ENCODE measurements around the gene MGST2. TPM values are rescaled to one million over a fixed set of nuclear protein-coding genes. Genes with fewer than 3 reads are reported as not detected.

MGST2 gene
- total RNA-seq, 1 donor from 2014 or later = 35.8 TPM

DNA sequence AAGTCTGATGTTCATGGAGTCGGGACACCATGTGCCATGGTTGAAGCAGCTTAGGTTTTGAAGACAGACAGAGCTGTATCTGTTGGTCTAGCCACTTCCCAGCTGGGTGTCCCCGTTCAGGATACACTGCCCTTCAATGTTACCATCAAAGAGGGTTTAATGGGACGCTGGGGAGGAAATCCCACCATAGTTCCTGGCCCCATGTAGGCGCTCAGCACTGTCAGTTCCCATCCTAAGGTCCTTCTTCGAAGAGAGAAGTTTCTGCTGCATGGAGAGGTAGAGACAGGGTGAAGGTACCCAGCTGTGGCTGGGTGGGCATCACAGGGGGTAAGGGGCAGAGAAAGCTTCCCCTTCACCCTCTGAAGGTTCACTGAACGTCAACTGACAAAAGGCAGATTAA is 3.7 kb downstream of the MGST2 start:
- Histone ChIP-seq H3K27me3 (ENCODE audit: control insufficient read depth, insufficient read depth, low read length) (no peaks in the 10 kb centered on the region), H3K36me3 (ENCODE audit: control insufficient read depth, insufficient read depth, low read length) (no peaks in the 10 kb centered on the region), H3K4me3 (ENCODE audit: low read depth, low read length) (no peak overlapping the region)
- TF ChIP-seq, protein P1, sequence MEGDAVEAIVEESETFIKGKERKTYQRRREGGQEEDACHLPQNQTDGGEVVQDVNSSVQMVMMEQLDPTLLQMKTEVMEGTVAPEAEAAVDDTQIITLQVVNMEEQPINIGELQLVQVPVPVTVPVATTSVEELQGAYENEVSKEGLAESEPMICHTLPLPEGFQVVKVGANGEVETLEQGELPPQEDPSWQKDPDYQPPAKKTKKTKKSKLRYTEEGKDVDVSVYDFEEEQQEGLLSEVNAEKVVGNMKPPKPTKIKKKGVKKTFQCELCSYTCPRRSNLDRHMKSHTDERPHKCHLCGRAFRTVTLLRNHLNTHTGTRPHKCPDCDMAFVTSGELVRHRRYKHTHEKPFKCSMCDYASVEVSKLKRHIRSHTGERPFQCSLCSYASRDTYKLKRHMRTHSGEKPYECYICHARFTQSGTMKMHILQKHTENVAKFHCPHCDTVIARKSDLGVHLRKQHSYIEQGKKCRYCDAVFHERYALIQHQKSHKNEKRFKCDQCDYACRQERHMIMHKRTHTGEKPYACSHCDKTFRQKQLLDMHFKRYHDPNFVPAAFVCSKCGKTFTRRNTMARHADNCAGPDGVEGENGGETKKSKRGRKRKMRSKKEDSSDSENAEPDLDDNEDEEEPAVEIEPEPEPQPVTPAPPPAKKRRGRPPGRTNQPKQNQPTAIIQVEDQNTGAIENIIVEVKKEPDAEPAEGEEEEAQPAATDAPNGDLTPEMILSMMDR (IDR thresholded peaks at IDR 0.05; ENCODE audit: insufficient read depth, low read length, poor library complexity, severe bottlenecking) = no peak
- DNase-seq (ENCODE audit: low read depth) = no peak

DNA sequence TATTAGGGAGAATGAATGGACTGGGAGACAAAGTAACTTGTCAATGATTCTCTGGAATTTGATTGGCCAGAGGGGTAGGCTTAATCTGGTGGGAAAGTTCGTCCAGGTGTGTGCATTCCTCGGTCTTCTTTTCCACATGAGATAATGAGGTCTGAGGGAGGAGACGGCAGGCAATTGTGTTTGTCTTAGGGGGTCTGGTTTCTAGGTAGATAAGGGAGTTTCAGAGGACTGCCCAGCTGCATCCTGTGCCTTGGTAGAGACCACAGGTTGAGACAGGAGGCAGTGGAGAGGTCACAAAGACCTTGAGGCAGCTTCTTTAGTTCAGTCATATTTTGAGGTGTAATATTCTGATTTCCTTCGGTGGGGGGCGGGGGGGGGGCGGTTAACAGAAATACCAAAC is 4.3 kb downstream of the MGST2 start:
- TF ChIP-seq, protein P1 (IDR thresholded peaks at IDR 0.05; ENCODE audit: insufficient read depth, low read length, poor library complexity, severe bottlenecking) = no peak
- Histone ChIP-seq H3K27me3 (ENCODE audit: control insufficient read depth, insufficient read depth, low read length) (no peaks in the 10 kb centered on the region), H3K4me3 (ENCODE audit: low read depth, low read length) (no peak overlapping the region), H3K36me3 (ENCODE audit: control insufficient read depth, insufficient read depth, low read length) (no peaks in the 10 kb centered on the region)
- no peak for DNase-seq (ENCODE audit: low read depth)

DNA sequence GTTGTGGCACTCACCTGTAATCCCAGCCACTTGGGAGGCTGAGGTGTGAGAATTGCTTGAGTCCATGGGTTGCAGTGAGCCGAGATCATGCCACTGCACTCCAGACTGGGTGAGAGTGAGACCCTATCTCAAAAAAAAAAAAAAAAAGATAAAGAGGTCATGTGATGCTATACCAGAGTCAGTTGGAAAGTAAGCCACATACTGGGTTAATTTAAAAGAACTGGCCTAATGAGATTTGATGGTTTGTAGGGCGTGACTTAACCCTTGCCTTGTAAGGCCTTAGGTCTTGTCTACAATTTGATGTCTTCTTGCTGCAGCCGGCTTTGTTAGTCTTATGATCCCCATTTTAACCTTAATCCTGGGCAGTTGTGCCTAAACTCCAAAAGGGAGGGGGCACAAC is 5.2 kb downstream of the MGST2 start:
- no peak for DNase-seq (ENCODE audit: low read depth)
- H3K27me3 ChIP-seq (ENCODE audit: control insufficient read depth, insufficient read depth, low read length) = no peaks in the 10 kb centered on the region
- TF ChIP-seq, protein P1 (IDR thresholded peaks at IDR 0.05; ENCODE audit: insufficient read depth, low read length, poor library complexity, severe bottlenecking) = no peak
- H3K36me3 ChIP-seq (ENCODE audit: control insufficient read depth, insufficient read depth, low read length) = no peaks in the 10 kb centered on the region
- H3K4me3 ChIP-seq (ENCODE audit: low read depth, low read length) = no peak overlapping the region

DNA sequence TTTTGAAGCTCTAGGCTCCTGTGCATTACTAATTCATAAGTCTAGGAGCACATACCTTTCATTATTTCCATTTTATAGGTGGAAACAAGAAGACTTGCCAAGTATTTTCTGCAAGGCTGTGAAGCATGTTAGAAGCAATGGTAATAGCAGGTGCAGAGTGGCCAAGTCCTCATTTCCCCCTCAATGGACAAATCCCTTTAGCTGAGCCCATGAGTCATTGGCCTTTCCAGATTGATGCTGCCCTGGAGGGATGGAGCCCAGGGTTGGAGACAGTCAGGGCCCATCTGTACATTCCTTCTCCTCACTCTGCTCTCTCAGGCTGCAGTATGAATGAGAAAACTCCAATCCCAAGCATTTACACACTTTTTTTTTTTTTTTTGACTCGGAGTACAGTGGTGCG is 6.6 kb downstream of the MGST2 start:
- TF ChIP-seq, protein P1 (IDR thresholded peaks at IDR 0.05; ENCODE audit: insufficient read depth, low read length, poor library complexity, severe bottlenecking) = no peak
- Histone ChIP-seq H3K36me3 (ENCODE audit: control insufficient read depth, insufficient read depth, low read length) (no peaks in the 10 kb centered on the region), H3K4me3 (ENCODE audit: low read depth, low read length) (no peak overlapping the region), H3K27me3 (ENCODE audit: control insufficient read depth, insufficient read depth, low read length) (no peaks in the 10 kb centered on the region)
- DNase-seq (ENCODE audit: low read depth) = no peak

DNA sequence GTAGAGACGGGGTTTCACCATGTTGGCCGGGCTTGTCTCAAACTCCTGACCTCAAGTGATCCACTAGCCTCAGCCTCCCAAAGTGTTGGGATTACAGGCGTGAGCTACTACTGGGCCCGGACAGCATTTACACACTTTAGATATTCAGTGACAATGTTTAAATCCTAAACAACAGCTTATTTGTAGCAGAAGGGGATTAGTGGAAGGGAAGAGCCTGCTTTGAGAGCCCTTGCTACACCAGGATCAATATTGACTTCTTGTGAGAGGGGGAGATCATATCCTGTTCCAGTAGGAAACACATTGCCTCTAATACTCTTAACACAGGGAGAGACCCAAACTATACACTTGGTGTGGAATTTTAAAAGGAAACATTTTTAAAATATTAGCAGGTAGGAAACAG is 7.1 kb downstream of the MGST2 start:
- TF ChIP-seq, protein P1 (IDR thresholded peaks at IDR 0.05; ENCODE audit: insufficient read depth, low read length, poor library complexity, severe bottlenecking) = no peak
- no peaks in the 10 kb centered on the region for H3K27me3 ChIP-seq (ENCODE audit: control insufficient read depth, insufficient read depth, low read length)
- H3K4me3 ChIP-seq (ENCODE audit: low read depth, low read length) = no peak overlapping the region
- no peak for DNase-seq (ENCODE audit: low read depth)
- H3K36me3 ChIP-seq (ENCODE audit: control insufficient read depth, insufficient read depth, low read length) = no peaks in the 10 kb centered on the region

DNA sequence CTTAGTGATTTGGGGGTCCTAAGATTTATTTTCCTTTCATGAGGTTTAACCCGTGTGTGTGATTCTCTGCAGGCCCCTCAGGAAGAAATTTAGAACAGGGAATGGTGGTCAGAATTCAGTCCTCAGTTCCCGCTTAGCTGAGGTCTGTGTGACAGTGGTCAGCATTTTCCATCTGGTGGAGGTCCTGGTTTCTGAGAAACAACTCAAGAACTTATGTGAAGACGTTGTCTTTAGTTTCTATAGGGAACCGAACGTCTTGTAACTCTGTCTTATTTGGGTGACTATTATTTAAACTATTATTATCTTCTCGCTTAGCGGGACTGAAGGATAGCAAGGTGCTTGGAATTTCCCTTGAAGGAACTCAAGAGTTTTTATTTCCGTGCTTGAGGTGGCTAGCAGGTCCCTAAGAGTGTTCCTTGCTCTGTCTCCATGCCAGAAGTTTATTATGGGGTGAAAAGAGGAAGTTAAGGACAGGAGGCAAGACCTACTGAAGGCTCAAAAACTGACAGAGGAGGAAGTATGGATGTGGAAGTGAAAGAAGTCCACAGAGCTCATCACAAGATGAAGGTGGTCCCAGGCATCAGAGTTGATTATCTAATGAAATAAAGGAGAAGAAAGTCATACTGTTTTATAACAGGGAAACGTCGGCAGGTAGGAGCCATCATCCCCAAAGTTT is 9.4 kb downstream of the MGST2 start:
- TF ChIP-seq, protein P1 (IDR thresholded peaks at IDR 0.05; ENCODE audit: insufficient read depth, low read length, poor library complexity, severe bottlenecking) = no peak
- Histone ChIP-seq H3K36me3 (ENCODE audit: control insufficient read depth, insufficient read depth, low read length) (no peaks in the 10 kb centered on the region), H3K27me3 (ENCODE audit: control insufficient read depth, insufficient read depth, low read length) (no peaks in the 10 kb centered on the region), H3K4me3 (ENCODE audit: low read depth, low read length) (no peak overlapping the region)
- DNase-seq (ENCODE audit: low read depth) = no peak
